Measurements from ENCODE around the gene PPP4R4. TPM values are rescaled to one million over a fixed set of nuclear protein-coding genes. Genes with fewer than 3 reads are reported as not detected.

Gene PPP4R4
- total RNA-seq, 1 experiment from 2014 or later: 5.5 TPM

DNA sequence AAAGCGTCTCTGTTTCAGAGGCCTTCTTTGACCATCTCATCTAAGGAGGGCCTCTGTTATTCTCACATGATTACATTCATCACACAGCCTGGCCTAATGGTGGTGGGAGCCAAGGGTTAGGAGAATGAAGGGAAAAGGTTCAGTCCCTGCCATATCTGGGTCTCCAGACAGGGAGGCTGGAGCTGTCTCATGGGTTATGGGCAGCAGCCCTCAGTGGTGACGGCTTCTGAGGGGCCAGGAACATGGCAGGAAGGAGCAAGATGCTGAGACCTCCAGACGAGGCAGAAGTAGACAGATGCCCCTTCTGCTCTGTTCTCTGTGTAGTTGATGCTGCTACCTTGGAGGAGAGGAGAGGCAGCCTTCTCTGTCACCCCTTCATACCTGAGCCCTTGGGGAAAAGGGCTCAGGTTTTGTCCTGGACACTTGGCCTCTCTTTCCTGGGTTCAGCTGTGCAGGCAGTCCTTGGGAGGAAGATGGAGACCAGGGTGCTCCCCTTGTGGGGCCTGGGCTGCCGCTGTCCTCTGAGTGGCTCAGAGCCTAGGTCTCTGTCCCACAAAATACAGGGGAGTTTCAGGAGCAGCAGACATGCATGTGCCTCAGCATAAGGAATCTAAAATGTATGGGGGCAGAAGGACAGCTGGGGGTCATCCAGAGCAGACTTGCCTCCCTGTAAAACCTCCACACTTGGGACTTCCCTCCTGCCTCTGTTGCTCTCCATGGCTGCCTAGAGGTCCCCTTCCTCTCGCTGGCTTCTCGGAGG, 48.3 kb upstream of the PPP4R4 start:
- no peaks in the 10 kb centered on the region for H3K9me3 ChIP-seq (ENCODE audit: control insufficient read depth in 1 of 2, insufficient read depth in 1 of 2, low read depth in 1 of 2, low read length in 2 of 2)
- H3K9ac ChIP-seq (ENCODE audit: low read length): no peak overlapping the region
- CTCF ChIA-PET: no interaction called here
- intact Hi-C loops (cut with micrococcal nuclease): no loop called here
- H3K27ac ChIP-seq (ENCODE audit: low read depth, low read length): no peak overlapping the region
- no peaks in the 10 kb centered on the region for H3K36me3 ChIP-seq (ENCODE audit: control insufficient read depth in 1 of 2, insufficient read depth in 2 of 2, low read length in 2 of 2)
- BruUV-seq (replicated peaks): no TSS peak
- H4K20me1 ChIP-seq (ENCODE audit: insufficient read depth): no peaks in the 10 kb centered on the region
- H3K4me1 ChIP-seq (ENCODE audit: control insufficient read depth in 1 of 2, insufficient read depth in 2 of 2, low read length in 2 of 2): peaks cover 6 to 22% of the 10 kb centered on the region in 2 experiments; a peak in 3 of 4 replicates
- no peaks in the 10 kb centered on the region for H3K9me2 ChIP-seq (ENCODE audit: insufficient read depth)
- H3K27me3 ChIP-seq (ENCODE audit: insufficient read depth, low read length): no peaks in the 10 kb centered on the region
- H3K4me2 ChIP-seq (ENCODE audit: low read length): no peak overlapping the region
- no peak overlapping the region for H3K4me3 ChIP-seq (replicated peaks in 1 of 2; ENCODE audit: low read depth in 1 of 2, low read length in 2 of 2)
- DNase-seq (ENCODE audit: low read depth, low spot score) (no peak), ATAC-seq (no peak)
- RAD21 ChIA-PET (ENCODE audit: low non-redundant PET in 1 of 2, low total read pairs in 2 of 2, uncharacterized antibody in 2 of 2, unreplicated experiment in 2 of 2): no interaction called here
- H2AFZ ChIP-seq (ENCODE audit: low read depth, low read length, poor library complexity, severe bottlenecking): no peak overlapping the region
- H3K79me2 ChIP-seq (ENCODE audit: insufficient read depth, low read length): no peaks in the 10 kb centered on the region
- POLR2A ChIA-PET: no interaction called here
- TF ChIP-seq EZH2phosphoT487 (IDR thresholded peaks at IDR 0.05; ENCODE audit: borderline replicate concordance) (no peak), CEBPB (IDR thresholded peaks at IDR 0.05; ENCODE audit: low read depth) (no peak), CBX3 (IDR thresholded peaks at IDR 0.05; ENCODE audit: low read depth) (no peak), ZBTB33 (IDR thresholded peaks at IDR 0.05; ENCODE audit: extremely low read depth, insufficient replicate concordance, low read length) (no peak), JUND (IDR thresholded peaks at IDR 0.05) (no peak), SRF (IDR thresholded peaks at IDR 0.05; ENCODE audit: low read depth) (no peak), POLR2AphosphoS5 (IDR thresholded peaks at IDR 0.05; ENCODE audit: low read depth, low read length) (no peak), ZNF274 (IDR thresholded peaks at IDR 0.05; ENCODE audit: low read depth, low read length) (no peak), EZH2 (IDR thresholded peaks at IDR 0.05) (no peak), SIN3A (IDR thresholded peaks at IDR 0.05; ENCODE audit: low read depth) (no peak), ELF1 (IDR thresholded peaks at IDR 0.05; ENCODE audit: borderline replicate concordance, low read depth) (no peak), YY1 (IDR thresholded peaks at IDR 0.05; ENCODE audit: extremely low read depth, insufficient replicate concordance, low read depth, low read length) (no peak), REST (IDR thresholded peaks at IDR 0.05; ENCODE audit: low read depth) (no peak), RAD21 (IDR thresholded peaks at IDR 0.05; ENCODE audit: low read depth) (no peak)
- TF ChIP-seq, protein P1, sequence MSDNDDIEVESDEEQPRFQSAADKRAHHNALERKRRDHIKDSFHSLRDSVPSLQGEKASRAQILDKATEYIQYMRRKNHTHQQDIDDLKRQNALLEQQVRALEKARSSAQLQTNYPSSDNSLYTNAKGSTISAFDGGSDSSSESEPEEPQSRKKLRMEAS (IDR thresholded peaks at IDR 0.05): no peak
- TF ChIP-seq, protein P2, sequence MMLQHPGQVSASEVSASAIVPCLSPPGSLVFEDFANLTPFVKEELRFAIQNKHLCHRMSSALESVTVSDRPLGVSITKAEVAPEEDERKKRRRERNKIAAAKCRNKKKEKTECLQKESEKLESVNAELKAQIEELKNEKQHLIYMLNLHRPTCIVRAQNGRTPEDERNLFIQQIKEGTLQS (IDR thresholded peaks at IDR 0.05): no peak
